ENCODE measurements around the gene ZNF658.
A peak's percentile ranks its signal among the peaks of the same experiment; 100 is the strongest.
"Not testable (repeated sequence)": the region's sequence is repeated elsewhere in the genome, so short reads cannot be mapped to it uniquely, and the experiment has no call there.

Gene ZNF658

DNA sequence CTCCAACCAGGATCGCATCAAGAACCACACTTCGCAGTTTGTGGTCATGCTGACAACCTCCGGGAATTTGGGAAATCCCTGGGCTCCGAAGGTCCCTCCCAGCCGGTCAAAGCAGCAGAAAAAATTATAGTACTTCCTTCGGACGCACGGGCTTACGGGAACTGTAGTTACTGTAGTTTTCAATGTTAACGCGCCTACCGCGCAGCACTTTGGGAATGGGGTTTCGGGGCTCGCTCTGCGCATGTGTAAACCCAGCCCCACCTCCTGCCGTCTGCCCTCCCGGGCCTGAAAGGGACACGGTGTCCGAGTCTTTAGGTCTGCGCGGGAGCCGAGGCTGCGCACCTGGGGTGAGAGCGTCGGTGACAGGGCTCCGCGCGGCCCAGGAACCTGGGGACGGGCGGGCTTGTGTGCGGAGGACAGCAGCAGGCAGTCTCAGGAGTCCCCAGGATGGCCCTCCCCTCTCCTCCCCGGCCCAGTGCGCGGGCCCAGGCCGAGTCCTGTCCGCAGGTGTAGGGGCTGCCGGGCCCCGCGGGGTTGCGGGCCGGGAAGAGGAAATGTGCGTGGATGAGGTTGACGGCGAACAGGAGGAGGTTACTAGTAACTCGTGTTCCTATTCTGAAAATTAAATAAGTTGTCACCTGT, at the start of gene ZNF658:
Gene ZNF658 (plus strand): TSS at position 236 of the 642 bp plus-strand sequence. CDS start 2,837 bp downstream, outside the sequence.
- peak; percentile 83 for DNase-seq (ENCODE audit: low read depth, low spot score)

DNA sequence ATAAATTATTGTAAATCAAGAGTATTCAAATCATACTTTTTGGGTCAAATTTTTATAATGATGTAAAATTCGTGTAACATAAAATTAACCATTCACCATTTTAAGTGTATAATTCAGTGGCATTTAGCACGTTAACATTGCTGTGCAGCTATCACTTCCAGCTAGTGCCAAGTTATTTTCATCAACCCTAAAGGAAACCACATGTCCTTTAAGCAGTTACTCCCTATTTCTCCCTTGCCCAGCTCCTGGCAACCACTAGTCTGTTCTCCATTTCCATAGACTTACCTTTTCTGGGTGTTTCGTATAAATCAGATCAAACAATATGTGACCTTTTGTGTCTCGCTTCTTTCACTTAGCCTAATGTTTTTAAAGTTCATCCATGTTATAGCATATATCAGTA, 38.8 kb upstream of the ZNF658 start:
- DNase-seq (ENCODE audit: low read depth, low spot score): not testable (repeated sequence)

DNA sequence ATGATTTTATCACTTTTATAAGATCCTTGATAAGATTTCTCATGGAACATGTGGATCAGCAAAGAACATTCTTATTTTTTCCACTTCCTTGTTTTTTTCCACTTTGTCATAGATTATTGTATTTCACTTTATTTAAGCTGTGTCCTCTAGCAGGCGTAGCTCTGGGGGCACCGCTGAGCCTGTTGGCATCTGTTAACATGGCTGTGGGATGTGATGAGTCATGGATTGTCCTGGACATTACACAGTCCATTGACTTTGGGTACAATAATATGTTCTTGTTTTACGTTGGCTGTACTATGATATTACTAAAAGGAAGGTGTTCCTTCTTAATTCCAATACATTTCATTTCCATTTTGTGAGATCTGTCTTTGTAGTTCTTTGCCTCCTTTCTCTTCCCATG, 31.9 kb upstream of the ZNF658 start:
- not testable (repeated sequence) for DNase-seq (ENCODE audit: low read depth, low spot score)

DNA sequence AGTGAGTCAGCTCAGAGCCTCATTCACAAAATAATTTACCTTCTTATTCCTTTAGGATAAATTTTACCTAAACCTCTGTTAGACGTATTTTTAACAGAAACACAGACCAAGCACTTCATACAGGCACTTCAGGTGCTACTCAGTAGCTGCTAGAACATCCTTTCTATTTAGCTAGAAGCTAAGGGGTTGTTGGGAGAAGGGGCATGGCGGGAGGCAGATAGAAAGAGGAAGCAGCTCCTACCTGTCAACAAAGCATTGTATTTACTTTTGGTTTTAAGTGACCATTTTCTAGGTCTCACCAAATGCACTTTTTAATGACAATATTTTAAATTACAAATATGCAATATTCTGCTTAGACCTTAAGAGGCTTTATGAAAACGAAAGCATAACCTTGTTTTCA, 19.9 kb upstream of the ZNF658 start:
- DNase-seq (ENCODE audit: low read depth, low spot score): not testable (repeated sequence)

DNA sequence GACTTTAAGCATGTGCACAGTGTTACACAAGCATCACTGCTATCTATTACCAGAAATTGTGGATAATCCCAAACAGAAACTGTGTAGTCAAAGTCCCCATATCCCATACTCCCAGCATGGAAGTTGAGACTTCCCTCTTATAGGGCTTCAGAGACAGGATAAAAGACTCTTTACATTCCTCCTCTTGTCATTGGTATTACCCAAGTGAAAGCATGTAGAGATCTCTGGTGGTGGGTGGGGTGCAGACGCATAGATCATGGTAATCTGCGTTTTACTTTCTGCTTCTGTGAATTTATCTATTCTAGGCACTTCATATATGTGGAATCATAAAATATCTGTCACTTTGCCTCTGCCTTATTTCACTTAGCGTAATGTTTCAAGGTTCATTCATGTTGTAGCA, 18.7 kb upstream of the ZNF658 start:
- not testable (repeated sequence) for DNase-seq (ENCODE audit: low read depth, low spot score)

DNA sequence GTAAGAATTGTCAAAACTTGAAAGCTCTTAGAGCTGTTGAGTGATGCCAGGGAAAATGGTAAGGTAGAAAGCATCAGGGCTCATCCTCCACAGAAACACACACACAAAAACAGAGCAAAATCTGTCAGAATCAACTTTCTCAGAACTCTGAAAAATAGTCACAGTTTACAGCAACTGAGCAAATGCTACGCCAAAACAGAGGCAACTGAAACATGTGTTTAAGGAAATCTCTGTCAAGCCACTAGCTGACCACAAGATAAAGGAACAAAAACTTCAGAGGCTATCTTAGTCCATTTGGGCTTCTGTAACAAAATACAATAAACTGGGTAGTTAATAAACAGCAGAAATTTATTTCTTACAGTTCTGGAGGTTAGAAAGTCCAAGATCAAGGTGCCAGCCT, 10.2 kb upstream of the ZNF658 start:
- DNase-seq (ENCODE audit: low read depth, low spot score): not testable (repeated sequence)

DNA sequence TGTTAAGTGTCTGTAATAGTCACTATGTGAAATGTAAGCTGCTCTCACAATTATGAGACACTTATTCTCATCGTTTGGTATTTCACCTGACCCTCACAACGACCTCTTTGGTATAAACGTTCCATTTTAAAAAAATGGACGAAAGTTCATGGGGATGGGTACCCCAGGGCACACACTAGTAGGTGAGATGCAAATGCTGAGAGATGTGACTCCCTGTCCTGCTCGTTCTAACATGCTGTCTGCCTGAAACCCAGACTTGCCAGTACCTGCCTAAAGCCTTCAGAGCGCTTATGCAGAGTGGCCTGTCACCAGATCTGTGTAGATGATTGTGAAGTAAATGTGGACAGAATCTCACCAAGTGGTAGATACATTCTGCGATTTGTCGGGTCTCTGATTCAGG, 616 bp downstream of the ZNF658 start:
- not testable (repeated sequence) for DNase-seq (ENCODE audit: low read depth, low spot score)

DNA sequence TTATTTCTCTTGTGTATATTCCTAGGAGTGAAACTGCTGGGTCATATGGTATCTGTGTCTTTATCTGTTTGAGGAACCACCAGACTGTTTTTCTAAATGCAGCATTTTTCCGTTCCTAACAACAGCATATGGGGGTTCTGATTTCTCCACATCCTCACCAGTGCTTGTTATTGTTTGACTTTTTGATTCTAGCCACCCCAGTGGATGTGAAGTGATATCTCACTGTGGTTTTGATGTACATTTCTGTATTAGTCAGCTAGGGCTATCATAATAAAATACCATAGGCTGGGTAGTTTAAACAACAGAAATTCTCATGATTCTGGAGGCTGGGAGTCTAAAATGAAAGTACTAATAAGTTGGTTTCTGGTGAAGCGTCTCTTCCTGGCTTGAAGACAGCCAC, 9.0 kb downstream of the ZNF658 start:
- not testable (repeated sequence) for DNase-seq (ENCODE audit: low read depth, low spot score)

DNA sequence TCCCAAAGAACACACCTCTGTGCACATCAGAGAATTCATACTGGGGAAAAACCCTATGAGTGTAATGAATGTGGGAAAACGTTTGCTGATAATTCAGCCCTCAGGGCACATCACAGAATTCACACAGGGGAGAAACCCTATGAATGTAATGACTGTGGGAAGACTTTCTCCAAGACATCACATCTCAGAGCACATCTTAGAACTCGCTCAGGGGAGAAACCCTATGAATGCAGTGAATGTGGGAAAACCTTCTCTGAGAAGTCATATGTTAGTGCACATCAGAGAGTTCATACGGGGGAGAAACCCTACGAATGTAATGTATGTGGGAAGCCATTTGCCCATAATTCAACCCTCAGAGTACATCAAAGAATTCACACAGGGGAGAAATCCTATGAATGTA, 19.5 kb downstream of the ZNF658 start:
- not testable (repeated sequence) for DNase-seq (ENCODE audit: low read depth, low spot score)

DNA sequence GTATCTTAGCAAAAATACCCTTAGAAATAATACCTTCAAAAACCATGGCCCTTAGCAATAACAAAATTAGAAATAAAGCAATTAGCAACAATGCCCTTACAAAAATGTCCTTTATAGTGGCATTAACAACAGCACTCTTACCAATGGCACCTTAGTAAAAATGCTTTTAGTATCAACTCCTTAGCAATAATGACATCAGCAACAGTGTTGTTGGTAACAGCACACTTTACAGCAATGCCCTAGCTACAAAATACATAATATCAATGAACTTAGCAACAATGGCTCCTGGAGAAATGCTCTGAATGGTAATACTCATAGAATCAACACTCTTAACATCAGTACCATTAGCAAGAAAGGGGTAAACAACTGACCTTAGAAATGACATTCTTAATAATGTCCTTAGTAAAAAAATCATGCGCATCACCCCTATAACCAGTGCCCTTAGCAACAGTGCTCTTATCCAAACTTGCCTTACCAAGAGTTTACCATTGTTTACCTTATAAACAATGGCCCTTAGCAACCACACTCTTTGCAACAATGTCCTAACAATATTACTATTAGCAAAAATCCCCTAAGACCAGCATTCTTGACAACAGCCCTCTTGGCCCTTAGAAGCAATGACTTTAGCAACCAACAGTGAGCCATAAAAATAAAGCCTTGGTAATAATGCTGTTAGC, 35.8 kb downstream of the ZNF658 start:
- not testable (repeated sequence) for DNase-seq (ENCODE audit: low read depth, low spot score)

DNA sequence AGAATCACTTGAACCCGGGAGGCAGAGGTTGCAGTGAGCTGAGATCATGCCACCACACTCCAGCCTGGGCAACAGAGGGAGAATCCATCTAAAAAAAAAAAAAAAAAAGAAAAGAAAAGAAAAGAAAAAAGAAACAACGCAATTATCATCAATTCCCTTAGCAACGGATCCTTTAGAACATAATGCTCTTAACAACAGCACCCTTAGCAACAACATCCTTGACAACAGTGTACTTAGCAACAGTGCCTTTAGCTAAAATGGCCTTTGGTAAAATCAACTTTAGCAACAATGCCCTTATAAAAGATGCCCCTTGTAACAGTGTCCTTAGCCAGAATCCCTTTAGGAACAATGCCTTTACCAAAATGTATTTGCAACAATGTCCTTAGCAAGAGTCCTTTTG, 37.1 kb downstream of the ZNF658 start:
- DNase-seq (ENCODE audit: low read depth, low spot score): not testable (repeated sequence)

DNA sequence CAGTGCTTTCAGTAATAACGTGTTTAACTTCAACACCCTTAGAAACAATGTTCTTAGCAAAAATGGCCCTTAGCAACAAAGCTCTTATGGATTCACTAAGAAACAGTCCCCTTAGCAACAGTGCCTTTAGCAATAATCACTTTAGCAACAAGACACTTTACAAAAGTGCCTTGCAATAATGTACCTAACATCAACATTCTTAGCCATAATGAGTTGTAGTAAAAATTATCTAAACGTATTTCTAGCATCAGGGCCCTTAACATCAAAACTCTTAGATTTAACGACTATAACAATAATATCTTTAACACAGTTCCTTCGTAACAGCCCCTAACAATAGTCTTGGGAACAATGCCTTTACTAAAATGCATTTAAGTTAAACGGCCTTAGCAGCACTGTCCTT, 37.8 kb downstream of the ZNF658 start:
- not testable (repeated sequence) for DNase-seq (ENCODE audit: low read depth, low spot score)

DNA sequence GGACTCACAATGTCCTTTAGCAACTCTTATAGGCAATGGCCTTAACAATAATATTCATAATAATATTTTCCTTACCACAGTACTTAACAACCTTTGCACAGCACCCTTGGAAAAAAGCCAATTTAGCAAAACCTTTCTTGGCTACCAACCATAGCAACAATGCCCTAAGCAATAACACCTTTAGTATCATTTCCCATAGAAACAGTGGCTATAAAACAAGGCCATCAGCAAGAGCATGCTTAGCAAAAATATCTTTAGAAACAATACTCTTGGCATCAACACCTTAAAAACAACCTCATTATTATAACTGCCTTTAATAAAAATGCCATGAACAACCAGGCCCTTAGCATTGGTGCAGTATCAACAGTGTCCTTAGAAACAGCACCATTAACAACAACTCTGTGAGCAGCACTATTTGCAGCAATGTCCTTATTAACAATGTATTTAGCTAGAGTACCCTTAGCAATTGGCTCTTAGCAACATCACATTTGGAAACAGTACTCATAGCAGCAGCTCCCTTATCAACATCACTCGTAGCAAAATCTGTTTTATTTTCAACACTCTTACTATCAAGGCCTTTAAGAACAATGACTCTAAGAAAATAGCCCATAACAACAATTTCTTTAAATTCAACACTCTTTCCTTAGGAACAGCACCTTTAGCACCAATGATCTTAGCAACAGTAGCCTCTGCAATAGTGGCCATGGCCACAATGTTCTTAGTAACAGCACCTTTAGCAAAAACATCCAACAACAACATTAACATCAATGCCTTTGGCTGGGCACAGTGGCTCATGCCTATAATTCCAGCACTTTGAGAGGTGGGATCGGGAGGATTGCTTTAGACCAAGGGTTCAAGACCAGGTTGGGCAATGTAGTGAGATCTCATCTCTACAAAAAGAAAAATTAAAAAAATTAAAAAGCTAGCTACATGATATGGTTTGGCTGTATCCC, 39.6 kb downstream of the ZNF658 start:
- not testable (repeated sequence) for DNase-seq (ENCODE audit: low read depth, low spot score)

DNA sequence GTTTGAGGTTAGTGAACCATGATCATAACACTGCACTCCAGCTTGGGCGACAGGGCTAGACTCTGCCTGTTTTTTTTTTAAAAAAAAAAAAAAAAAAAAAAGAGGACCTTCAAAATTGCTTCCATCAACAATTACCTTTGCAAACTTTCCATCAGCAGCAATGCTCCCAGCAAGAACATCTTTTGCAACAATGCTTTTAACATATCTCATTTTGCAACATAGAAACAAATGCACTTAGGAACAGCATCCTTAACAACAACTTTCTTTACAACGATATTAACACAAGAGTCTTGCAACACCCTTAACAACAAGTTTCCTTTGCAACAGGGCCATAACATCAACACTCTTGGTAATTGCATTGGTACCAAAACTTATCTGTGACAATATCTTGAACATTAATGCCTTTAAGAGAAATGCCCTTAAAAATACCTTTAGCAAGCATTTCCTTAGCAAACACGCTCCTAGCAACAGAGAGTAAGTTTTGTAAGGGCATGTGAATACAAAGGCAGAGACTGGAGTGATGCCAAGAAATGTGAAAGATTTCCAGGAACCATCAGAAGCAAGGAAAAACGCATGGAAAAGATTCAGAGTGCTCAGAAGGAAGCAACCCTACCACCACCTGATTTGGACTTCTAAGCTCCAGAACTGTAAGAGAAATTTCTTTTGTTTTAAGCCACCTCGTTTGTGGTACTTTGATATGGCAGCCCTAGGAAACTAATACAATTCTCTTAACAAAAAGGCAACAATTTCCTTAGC, 42.1 kb downstream of the ZNF658 start:
- DNase-seq (ENCODE audit: low read depth, low spot score): not testable (repeated sequence)

DNA sequence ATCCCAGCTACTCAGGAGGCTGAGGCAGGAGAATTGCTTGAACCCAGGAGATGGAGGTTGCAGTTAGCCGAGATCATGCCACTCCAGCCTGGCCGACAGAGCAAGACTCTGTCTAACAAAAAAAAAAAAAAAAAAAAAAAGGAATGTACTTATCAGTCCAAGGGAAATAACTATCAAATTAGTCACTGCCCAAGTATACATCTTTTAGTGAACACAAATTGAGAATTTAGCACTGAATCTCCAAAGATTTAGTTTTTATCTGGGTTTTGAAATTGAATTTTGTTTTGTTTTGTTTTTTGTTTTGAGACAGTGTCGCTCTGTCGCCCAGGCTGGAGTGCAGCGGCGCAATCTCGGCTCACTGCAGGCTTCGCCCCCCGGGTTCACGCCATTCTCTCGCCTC, 52.1 kb downstream of the ZNF658 start:
- not testable (repeated sequence) for DNase-seq (ENCODE audit: low read depth, low spot score)

Data from ELF-1 (cell line).